ENCODE measurements around the gene PLAAT3. TPM values are rescaled to one million over a fixed set of nuclear protein-coding genes. Genes with fewer than 3 reads are reported as not detected.
A peak's percentile ranks its signal among the peaks of the same experiment; 100 is the strongest.
"Not testable (repeated sequence)": the region's sequence is repeated elsewhere in the genome, so short reads cannot be mapped to it uniquely, and the experiment has no call there.

The PLAAT3 gene
- total RNA-seq, 4 donors from 2014 or later = 58.0 to 76.5 (median 67.5) TPM

DNA sequence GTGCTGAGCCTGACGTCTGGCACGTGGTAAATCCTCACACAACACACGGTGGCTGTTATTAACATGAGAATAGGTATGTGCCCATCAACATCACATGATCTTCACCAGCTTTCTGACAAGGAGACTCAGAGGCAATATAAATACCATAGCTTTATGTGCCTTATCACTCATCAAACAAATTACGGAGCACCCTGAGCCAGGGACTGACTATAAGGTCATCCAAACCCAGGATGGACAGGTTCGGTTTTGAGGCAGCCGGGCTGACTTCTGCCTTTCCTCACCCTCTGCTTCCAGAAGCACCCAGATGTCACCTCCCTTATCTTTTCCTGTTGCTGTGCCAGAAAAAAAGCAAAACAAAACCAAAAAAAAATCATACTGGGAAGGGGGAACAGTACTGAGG lies 5.7 kb upstream of the PLAAT3 start:
- H3K4me3 ChIP-seq = no peak overlapping the region
- DNase-seq (no peak), ATAC-seq (no peak)
- TF ChIP-seq POLR2A (IDR thresholded peaks at IDR 0.05) = no peak
- TF ChIP-seq, protein P1, sequence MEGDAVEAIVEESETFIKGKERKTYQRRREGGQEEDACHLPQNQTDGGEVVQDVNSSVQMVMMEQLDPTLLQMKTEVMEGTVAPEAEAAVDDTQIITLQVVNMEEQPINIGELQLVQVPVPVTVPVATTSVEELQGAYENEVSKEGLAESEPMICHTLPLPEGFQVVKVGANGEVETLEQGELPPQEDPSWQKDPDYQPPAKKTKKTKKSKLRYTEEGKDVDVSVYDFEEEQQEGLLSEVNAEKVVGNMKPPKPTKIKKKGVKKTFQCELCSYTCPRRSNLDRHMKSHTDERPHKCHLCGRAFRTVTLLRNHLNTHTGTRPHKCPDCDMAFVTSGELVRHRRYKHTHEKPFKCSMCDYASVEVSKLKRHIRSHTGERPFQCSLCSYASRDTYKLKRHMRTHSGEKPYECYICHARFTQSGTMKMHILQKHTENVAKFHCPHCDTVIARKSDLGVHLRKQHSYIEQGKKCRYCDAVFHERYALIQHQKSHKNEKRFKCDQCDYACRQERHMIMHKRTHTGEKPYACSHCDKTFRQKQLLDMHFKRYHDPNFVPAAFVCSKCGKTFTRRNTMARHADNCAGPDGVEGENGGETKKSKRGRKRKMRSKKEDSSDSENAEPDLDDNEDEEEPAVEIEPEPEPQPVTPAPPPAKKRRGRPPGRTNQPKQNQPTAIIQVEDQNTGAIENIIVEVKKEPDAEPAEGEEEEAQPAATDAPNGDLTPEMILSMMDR (IDR thresholded peaks at IDR 0.05 in 4 of 5, conservative IDR thresholded peaks at IDR 0.05 in 1 of 5) = no peak
- in situ Hi-C loops (cut with MboI; ENCODE audit: low sequenced_read_pairs in 4 of 4) = no loop called here
- no peaks in the 10 kb centered on the region for H3K9me3 ChIP-seq
- H3K27me3 ChIP-seq = no peaks in the 10 kb centered on the region
- H3K36me3 ChIP-seq = no peaks in the 10 kb centered on the region
- H3K27ac ChIP-seq = no peak overlapping the region
- H3K4me1 ChIP-seq = peaks cover 11 to 16% of the 10 kb centered on the region in 2 donors
- intact Hi-C loops (cut with DNase I; ENCODE audit: low total_unique reads) = no loop called here

DNA sequence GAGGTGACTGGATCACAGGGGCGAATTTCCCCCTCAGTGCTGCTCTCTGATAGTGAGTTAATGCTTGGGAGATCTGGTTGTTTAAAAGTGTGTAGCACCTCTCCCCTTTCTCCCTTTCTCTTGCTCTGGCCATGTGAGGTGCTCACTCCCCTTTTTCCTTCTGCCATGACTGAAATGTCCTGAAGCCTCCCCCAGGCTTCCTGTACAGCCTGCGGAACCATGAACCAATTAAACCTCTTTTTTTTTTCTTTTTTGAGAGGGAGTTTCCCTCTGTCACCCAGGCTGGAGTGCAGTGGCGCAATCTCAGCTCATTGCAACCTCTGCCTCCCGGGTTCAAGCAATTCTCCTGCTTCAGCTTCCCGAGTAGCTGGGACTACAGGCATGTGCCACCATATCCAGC lies 3.5 kb upstream of the PLAAT3 start:
- H3K36me3 ChIP-seq; in situ Hi-C loops (cut with MboI; ENCODE audit: low sequenced_read_pairs in 4 of 4); intact Hi-C loops (cut with DNase I; ENCODE audit: low total_unique reads); ATAC-seq; H3K27me3 ChIP-seq; H3K4me3 ChIP-seq; H3K27ac ChIP-seq; H3K9me3 ChIP-seq; DNase-seq: not testable (repeated sequence)
- peaks cover 10 to 13% of the 10 kb centered on the region in 2 donors for H3K4me1 ChIP-seq

- Histone ChIP-seq H3K36me3 (no peaks in the 10 kb centered on the region), H3K27ac (no peak overlapping the region), H3K27me3 (no peaks in the 10 kb centered on the region), H3K4me1 (peaks cover 11 to 15% of the 10 kb centered on the region in 2 donors), H3K4me3 (no peak overlapping the region), H3K9me3 (no peaks in the 10 kb centered on the region)
- DNase-seq = no peak
- intact Hi-C loops (cut with DNase I; ENCODE audit: low total_unique reads) = no loop called here
- ATAC-seq = no peak
- in situ Hi-C loops (cut with MboI; ENCODE audit: low sequenced_read_pairs in 4 of 4) = no loop called here
- TF ChIP-seq, protein P1 (IDR thresholded peaks at IDR 0.05 in 4 of 5, conservative IDR thresholded peaks at IDR 0.05 in 1 of 5) = no peak
- no peak for TF ChIP-seq POLR2A (IDR thresholded peaks at IDR 0.05)
Measured at GRCh38 chr11:63616953-63617352, 2.7 kb upstream of the PLAAT3 start.

DNA sequence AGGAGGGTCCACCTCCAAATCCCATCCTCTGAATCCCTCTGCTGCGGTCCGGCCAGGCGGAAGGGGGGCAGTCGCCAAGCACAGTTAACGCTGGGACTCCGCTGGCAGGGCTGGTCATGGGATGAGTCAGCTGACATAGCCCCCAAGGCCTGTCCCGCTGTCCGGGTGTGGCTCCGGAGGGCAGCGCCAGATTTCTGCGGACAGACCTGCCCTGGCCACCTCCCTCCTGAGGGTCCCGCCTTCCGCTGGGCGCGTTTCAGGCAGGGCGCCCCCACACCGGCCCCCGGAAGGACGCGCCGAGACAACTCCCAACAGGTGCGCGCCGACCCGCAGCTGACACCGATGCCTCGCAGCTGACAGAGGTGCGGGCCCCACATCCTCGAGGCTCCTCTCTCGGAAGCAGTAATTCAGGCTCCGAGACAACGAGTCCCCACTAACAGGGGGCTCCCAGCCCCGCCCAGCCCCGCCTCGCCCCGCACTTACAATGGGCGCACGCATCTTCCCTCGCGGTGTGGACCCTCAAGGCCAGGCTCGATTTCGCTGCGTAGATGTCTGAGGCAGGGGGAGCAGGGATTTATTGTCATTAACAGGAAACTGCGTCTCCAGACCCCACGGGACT lies 607 bp downstream of the PLAAT3 start:
- intact Hi-C loops (cut with DNase I; ENCODE audit: low total_unique reads) = loop anchor here (1.0 to 2.0 kb wide), 3 partner anchors 57 to 103 kb away; partner anchors contain the start of genes ATL3 and PLAAT4

DNA sequence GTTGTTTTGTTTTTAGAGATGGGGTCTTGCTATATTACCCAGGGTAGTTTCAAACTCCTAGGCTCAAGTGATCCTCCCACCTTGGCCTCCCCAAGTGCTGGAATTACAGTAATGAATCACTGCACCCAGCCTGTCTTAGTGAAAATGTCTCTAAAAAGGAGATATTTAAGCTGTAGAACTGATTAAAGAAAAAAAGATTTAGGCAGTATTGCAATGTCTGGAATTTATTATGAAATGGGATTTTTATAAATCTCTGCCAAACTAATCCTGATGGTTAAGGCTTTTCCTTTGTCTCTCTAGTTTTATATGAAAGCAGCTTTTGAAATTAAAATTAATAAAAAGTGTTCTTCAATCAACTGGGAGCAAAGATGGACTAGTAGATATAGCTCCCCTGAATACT lies 2.1 kb downstream of the PLAAT3 start:
- H3K36me3 ChIP-seq = no peaks in the 10 kb centered on the region
- intact Hi-C loops (cut with DNase I; ENCODE audit: low total_unique reads) (loop anchor here (2.0 kb wide), 2 partner anchors 59 to 75 kb away; partner anchors contain the start of genes ATL3 and PLAAT4), in situ Hi-C loops (cut with MboI; ENCODE audit: low sequenced_read_pairs in 4 of 4) (no loop called here)
- DNase-seq = no peak
- H3K27me3 ChIP-seq = no peaks in the 10 kb centered on the region
- H3K9me3 ChIP-seq = no peaks in the 10 kb centered on the region
- peak overlapping the region in 1 of 4 donors; percentile 65 for H3K4me3 ChIP-seq
- no peak for ATAC-seq
- H3K4me1 ChIP-seq = peaks cover 46% of the 10 kb centered on the region in 2 donors
- H3K27ac ChIP-seq = peak overlapping the region; percentile 85 to 99 (median 94)
- TF ChIP-seq POLR2A (IDR thresholded peaks at IDR 0.05) = no peak
- TF ChIP-seq, protein P1 (IDR thresholded peaks at IDR 0.05 in 4 of 5, conservative IDR thresholded peaks at IDR 0.05 in 1 of 5) = no peak

More for the DNA sequence above, 607 bp downstream of the PLAAT3 start:
- peak overlapping the region; percentile 65 to 95 (median 86) for H3K4me3 ChIP-seq
- H3K27ac ChIP-seq = peak overlapping the region; percentile 85 to 99 (median 94)
- H3K36me3 ChIP-seq = no peaks in the 10 kb centered on the region
- DNase-seq (peak; percentile 57 to 78), ATAC-seq (peak; percentile 73 to 76)
- H3K27me3 ChIP-seq = no peaks in the 10 kb centered on the region
- H3K9me3 ChIP-seq = no peaks in the 10 kb centered on the region
- peaks cover 43 to 46% of the 10 kb centered on the region in 2 donors for H3K4me1 ChIP-seq
- in situ Hi-C loops (cut with MboI; ENCODE audit: low sequenced_read_pairs in 4 of 4) = no loop called here
- TF ChIP-seq, protein P1 (IDR thresholded peaks at IDR 0.05 in 4 of 5, conservative IDR thresholded peaks at IDR 0.05 in 1 of 5) = no peak
- TF ChIP-seq POLR2A (IDR thresholded peaks at IDR 0.05) = peak; percentile 24 to 37
